Activated CD4-positive, alpha-beta T cell treated with anti-CD3 and anti-CD28 coated beads for 48 hours (primary cell): ENCODE data around the gene CGAS.
"Not testable (repeated sequence)": the region's sequence is repeated elsewhere in the genome, so short reads cannot be mapped to it uniquely, and the experiment has no call there.

ENCODE experiments used
- DNase-seq: peaks from one replicate; pipeline ENCODE4 v3.0.0-alpha.2; 2020

CGAS gene

DNA sequence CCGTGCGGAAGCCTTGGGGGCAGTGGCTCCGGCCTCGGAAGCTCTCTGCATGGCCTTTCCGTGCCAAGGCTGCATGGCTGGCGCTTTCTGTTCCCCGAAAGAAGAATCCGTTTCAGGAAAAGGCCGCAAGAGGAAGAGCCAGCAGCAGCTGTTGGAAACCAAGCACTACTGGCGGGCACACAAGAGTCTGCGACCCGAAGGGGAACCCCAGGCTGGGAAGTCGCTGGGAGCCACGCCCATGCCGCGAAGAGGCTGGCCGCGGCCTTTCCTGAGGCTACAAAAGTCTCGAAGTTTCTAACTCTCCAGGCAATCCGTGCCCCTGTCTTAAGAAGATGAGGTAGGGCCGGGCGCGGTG lies at the start of gene CGAS:
TSS of gene CGAS (minus strand) at position 191 of the 355 bp plus-strand sequence. CDS start at position 75, 116 bp downstream.
- peak; percentile 87 for DNase-seq

DNA sequence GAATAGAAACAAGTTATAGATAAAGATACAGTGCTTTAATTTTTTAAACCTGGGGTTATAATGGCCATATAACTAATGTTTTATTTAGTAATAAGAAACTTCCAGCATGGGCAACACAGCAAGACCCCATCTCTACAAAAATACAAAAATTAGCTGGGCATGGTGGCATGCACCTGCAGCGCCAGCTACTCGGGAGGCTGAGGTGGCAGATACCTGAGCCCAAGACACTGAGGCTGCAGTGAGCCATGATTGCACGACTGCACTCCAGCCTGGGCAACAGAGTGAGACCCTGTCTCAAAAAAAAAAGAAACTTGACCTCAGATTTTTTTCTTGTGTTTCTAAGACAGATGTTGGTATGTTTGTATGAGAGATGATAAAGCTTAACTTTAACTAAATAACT lies 45.8 kb upstream of the CGAS start:
- no peak for DNase-seq

DNA sequence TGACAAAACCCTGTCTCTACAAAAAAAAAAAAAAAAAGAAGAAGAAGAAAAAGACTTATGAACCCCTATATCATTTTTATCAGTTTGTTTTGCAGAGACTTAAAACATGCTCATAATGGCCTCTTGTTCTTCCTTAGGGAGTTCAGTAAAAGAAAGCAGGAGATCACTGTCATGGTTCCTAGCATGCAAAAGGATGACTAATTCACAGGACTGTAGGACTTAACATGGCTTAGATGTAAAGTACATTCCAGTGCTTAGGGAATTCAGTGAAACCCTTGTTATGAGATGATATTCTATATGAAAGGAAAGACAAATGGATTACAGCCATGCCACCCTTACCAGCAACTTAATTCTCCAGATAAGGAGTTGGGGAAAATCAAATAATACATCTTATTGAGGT lies 39.3 kb upstream of the CGAS start:
- no peak for DNase-seq

DNA sequence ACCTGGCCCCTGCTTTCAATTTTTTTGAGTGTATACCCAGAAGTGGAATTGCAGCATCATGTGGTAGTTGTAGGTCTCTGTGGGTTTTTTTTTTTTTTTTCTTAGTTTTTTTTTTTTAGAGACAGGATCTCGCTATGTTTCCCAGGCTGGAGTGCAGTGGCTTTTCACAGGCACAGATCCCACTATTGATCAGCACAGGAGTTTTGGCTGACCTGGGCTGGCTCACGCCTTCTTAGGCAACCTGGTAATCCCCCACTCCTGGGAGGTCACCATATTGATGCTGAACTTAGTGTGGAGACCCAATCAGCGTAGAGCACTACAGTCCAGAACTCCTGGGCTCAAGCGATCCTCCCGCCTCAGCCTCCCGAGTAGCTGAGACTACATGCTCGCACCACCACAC lies 35.4 kb upstream of the CGAS start:
- DNase-seq = no peak

DNA sequence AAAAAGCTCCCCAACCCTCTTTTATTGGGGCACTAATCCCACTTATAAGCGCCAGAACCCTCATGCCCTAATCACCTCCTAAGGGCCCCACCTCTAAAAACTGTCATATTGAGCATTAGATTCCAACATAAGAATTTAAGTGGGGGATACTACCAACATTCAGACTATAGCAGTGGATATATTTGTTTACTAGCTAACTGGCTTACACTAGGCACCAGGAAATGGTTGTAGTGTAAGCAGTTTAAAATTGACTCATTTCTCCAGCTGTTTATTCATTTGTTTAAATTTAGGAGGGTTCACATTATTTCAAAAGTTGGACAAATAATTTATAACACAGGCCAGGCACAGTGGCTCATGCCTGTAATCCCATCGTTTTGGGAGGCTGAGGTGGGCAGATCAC lies 32.3 kb upstream of the CGAS start:
- DNase-seq = no peak

DNA sequence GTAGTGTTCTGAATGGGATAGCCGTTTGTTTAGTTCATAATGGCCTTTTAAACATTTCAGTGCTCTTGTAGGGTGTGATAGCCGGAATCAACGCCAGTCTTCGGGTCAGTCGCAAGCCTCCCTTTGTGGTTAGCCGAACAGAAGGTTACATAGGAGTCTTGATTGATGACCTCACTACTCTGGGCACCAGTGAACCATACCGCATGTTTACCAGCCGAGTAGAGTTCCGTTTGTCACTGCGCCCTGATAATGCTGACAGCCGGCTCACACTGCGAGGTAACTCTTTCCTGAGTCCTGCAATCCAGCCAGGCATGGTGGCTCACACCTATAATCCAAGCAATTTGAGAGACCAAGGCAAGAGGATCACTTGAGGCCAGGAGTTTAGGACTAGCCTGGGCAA lies 29.9 kb upstream of the CGAS start:
- DNase-seq = no peak

DNA sequence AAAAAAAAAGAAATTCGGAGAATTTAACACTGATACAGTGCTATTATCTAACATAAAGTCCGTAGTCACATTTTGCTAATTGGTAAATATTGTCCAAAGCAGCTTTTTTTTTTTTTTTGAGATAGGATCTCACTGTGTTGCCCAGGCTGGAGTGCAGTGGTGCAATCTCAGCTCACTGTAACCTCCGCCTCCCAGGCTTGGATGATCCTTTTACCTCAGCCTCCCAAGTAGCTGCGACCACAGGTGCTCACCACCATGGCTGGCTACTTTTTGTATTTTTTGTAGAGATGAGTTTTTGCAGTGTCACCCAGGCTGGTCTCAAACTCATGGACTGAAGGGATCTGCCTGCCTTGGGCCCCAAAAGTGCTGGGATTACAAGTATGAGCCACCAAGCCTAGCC lies 25.3 kb upstream of the CGAS start:
- no peak for DNase-seq

DNA sequence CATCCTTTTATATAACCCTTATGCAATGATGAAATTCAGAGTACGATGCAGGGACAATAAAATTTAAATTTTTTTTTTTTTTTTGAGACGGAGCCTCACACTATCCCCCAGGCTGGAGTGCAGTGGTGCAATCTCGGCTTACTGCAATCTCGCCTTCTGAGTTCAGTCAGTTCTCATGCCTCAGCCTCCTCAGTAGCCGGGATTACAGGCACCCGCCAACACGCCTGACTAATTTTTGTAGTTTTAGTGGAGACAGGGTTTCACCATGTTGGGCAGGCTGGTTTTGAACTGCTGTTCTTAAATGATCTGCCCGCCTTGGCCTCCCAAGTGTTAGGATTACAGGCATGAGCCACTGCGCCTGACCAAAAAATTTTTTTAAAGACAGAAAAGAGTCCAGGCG lies 24.6 kb upstream of the CGAS start:
- DNase-seq = peak; percentile 32

DNA sequence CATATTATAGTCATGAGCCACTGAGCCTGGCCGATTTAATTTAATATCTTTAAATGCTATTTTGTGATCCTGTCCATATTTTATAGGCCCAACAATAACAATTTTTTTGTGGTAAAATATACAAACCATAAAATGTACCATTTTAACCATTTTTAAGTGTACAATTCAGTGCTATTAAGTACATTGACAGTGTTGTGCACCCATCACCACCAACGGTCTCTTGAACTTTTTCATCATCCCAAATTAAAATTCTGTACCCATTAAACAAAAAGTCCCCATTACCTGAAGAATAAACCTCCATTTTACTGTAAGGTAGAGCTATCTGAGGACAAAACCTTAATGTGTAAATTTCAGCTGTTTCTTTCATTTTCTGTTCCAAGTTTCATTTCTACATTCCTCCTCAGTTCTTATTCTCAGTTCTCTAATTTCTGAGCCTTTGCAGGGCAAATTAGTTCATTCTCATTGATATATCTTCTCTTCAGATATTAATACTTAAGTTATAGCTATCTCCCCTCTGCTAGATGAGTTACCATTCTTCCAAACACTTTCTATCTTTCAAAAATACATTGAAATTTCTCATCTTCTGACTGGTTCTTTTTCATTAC lies 19.7 kb upstream of the CGAS start:
- DNase-seq = no peak

DNA sequence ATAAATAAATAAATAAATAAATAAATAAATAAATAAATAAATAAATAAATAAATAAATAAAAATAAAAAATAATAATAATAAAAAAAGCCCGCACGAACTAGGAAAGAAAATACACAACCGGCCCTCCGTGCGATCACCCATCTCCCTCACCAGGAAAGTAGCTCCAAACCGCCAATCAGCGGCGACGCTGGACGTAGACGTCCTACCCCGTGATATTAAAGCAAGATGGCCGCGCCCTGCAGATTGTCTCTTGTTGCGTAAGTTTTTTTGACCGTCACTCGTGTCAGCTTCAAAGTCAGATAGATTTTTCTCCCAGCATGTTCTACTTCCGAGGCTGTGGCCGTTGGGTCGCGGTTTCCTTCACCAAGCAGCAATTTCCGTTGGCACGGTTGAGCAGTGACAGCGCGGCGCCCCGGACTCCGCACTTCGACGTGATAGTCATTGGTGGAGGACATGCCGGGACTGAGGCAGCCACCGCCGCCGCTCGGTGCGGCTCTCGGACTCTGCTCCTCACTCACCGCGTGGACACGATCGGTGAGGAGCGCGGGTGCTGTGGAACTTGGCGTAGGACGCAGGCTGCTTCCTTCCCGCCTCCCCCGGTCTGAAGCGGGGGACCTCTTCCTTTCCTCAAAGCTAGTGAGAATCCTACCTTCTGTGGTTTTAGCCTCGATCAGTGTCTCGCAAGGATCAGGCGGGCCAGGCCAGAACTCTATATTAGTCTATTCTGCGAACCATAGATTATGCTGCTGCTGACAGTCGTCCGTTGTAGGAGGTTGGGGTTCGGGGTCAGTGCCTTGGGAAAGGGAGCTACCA lies 9.6 kb upstream of the CGAS start, which contains the start of gene MTO1:
TSS of gene MTO1 (plus strand) at position 201 of the 814 bp plus-strand sequence. CDS start at position 319, 118 bp downstream.
- DNase-seq = peak; percentile 90

DNA sequence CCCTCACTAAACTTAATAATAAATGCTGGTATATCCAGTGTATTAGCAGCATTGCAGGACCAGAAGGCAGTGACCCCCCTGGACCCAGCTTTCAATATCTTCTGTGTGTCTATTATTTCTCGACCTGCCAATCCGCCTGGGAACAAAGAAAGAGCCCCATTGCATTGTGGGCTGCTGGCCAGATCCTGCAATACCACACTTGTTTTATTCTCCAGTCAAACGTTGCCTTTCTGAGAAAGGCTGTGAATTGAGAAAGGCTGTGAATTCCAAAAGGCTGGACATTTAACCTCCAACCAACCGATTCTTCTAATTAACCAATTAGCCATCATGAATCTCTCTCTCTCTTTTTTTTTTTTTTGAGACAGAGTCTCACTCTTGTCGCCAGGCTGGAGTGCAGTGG lies 8.0 kb upstream of the CGAS start:
- no peak for DNase-seq

DNA sequence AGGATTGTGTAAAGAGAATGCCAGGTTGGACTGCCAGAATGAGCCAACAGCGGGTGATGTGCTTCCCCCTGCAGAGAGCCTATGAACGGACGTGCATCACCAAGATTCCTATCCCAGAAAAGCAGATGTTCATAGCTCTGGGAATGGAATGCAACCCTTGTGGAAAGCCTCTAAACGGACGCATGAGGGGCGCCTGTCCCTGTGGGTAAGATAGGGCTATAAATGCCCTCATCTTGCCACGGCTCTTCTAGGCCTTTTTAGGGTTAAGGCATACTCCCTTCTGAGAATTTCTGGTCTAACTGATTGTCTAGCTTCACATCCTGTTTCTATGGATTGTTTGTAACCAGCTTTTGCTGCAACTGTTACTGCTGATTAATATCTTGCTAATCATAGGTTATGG lies 7.4 kb upstream of the CGAS start:
- not testable (repeated sequence) for DNase-seq

DNA sequence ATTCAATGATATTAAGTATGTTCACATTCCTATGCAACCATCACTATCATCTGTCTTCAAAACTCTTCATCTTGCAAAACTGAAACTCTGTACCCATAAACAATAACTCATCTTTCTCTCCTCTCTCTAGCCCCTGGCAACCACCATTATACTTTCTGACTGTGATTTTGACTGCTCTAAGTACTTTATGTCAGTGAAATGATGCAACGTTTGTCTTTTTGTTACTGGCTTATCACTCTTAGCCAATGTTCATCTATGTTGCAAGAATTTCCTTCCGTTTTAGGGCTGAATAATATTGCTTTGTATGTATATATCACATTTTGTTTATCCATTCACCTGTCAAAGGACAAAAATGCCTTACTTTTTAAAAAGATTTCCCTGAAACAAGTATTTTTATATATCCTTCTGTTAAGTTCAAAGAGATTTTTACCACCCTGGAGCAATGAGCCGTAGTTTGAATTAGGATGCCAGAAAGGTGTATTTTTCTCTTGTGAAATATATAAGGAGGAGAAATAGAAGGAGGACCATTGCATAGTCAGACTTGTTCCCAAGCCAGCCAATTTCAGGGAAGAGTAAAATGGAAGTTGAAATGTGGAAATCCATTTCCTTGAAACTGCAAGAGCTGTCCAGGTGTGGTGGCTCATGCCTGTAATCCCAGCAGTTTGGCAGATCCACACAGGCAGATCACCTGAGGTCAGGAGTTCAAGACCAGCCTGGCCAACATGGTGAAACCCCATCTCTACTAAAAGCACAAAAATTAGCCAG lies 4.0 kb upstream of the CGAS start:
- no peak for DNase-seq

DNA sequence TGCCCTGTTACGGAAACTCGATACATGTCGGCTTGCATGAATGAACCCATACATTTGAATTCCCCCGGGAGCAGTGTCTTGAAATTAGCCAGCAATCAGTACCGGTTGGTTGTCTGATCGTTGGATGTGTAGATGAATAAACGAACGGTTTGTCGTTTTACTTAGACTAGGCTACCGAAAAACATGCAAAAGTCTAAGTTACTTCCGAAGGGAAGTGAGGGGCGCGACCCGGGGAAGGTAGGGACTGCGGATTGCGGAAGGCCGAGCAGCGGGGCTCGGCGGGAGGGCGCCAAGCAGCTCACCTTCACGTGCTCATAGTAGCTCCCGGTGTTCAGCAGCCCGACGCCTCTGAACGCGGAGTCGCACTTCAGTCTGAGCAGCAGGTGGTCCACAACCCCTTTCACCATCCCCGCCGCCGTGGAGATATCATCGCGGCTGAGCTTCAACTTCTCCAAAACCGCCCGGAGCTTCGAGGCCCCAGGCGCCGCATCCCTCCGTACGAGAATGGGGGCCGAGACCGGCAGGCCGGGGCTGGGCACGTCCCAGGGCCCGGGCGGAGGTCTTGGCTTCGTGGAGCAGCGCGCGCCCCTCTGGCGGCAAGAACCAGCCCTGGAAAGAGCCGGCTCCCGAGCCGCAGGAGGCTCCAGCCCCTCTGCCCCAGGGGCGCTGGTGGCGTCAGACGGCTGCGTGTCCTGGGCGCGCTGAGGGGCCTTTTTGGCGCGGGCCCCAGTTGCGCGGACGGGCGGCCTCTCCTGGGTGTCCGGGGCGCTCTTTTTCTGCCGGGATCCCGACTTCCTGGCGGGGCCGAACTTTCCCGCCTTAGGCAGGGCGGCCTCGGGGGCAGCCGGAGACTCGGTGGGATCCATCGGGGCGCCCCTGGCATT lies 632 bp downstream of the CGAS start:
- peak; percentile 62 for DNase-seq

DNA sequence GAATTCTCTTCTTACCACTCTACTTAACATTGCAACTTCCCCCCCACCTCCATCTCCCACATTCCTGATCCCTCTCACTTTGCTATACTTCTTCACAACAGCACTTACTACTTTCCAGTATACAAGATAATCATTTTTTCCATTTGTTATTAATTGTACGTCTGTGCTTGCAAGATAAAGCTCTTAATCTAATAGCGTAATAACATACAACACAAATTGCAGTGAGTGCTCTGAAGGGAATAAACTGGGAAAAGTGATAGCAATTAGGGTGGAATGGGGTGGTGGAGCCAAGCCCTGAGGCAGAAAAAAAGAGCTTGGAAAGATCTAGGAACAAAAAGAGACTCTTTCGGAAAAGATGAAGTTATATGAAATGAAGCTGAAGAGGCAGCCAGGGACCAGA lies 8.5 kb downstream of the CGAS start:
- DNase-seq = no peak

DNA sequence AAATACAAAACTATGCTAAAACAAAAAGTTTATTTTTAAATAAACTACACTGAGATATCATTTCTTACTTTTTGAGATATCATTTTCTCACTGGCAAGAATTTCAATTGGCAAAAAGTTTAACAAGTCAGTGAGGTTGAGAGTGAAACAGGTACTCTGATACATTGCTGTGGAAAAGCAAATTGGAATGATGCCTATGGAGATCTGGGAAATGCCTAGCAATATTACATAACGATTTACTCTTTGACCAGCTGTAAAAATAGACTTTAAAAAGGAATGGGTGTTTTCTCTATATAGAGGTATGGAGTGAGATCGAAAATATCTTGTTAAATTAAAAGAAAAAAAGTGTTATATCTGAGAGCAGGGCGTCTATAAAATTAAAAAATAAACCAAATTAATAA lies 16.9 kb downstream of the CGAS start:
- no peak for DNase-seq

DNA sequence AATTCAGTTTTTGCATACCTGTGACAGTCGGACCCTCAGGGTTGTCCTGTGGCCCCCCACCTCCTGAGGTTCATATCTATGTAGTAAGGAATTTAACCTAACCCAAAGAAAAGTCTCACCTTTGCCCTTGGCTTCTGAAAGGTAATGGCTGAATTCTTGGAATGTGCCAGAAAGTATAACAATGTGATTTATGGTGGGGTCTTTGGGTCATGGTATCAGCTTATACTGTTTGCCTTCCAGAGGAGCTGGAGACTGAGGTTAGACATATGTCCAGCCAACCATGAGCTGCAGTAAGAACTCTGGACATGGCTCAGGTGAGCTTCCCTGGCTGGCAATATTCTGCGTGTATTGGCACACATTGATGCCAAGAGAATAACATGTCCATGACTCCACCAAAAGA lies 30.6 kb downstream of the CGAS start:
- no peak for DNase-seq

DNA sequence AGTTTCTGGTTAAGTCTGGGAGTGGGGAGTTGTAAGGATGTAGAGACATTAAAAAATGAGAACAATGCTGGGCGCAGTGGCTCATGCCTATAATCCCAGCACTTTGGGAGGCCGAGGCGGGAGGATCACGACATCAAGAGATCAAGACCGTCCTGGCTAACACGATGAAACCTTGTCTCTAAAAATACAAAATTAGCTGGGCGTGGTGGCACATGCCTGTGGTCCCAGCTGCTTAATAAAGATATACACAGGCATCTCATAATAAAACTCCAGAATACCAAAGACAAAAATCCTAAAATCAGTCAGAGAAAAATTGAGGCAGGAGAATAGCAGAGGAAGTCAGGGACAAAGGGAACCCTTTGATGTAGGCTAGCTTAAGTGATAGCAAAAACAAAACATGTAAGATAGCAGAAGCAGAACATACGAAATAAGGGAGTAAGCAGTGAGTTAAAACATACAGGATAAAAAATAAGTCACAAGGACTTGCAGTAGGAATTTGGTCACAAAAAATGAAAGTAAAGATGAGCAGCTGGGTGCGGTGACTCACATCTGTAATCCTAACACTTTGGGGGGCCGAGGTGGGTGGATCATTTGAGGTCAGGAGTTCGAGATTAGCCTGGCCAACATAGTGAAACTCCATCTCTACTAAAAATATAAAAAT lies 33.9 kb downstream of the CGAS start:
- DNase-seq = no peak

DNA sequence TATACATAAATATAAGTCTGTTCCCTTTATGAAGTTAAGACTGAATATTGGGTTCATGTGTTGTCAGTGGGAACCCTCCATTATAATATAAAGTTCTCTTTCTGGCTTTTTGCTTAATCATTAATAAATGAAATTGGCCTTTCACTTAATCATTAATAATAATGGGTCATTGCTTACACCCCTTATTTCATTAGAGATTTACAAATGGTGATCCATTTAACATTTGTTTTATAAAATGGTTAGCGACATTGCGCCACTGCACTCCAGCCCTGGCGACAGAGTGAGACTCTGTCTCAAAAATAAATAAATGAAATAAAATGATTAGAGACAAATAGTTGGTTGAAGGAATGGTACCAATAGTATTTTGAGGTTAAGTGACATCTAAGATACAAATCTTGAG lies 39.0 kb downstream of the CGAS start:
- no peak for DNase-seq

DNA sequence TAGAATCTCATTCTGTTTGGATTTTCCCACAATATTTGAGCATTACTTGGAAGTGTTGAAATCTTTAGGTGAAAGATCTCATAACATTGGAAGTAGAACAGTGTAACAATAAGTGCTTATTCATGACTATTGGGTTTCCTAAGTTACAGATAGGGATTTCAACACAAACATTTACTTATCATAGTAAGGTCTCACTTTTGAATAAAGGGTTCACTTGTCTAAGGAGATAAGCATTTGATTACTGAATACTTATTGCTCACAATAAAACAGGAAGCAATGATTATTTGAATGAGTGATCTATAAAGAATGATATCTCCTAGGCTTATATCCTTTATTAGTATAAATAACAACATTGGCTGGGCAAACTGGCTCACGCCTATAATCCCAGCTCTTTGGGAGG lies 42.7 kb downstream of the CGAS start:
- DNase-seq = no peak

DNA sequence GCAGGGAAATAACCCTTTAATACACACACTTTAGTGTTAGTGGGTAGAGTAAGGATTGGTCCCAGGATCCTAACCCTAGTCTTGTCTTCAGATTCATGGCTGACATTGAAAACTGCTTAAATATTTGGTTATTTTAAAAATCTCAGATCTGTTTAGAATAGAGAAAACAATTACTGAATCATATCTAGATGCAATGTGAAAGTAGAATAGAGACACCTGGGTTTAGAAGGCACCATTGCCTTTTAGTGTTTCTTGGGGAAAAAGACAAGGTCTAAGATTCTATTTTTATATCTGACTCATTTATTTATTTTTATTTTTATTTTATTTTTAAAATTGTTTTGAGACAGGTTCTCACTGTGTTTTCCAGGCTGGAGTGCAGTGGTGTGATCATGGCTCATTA lies 51.4 kb downstream of the CGAS start:
- DNase-seq = no peak

DNA sequence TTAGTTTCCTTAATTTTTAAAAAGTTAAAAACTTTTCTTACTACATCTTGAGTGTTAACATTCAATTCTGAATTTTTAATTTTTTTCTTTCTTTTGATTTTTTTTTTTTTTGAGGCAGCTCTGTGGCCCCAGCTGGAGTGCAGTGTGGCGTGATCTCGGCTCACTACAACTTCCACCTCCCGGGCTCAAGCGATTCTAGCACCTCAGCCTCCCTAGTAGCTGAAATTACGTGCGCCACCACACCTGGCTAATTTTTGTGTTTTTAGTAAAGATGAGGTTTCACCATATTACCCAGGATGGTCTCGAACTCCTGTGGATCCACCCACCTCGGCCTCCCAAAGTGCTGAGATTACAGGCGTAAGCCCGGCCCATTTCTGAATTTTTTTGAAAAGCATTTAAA lies 56.2 kb downstream of the CGAS start:
- no peak for DNase-seq
